Measurements from ENCODE around the gene RING1.

RING1 gene

GRCh38 chr6:33201147-33201545, 7.2 kb upstream of the RING1 start:
- Mint-ChIP-seq H3K4me3 (peak overlapping the region; percentile 100), H3K4me1 (ENCODE audit: low read depth in 2 of 2) (peaks cover 70% of the 10 kb centered on the region in 2 donors), H3K36me3 (ENCODE audit: insufficient read depth) (peaks cover 55% of the 10 kb centered on the region), H3K27me3 (no peaks in the 10 kb centered on the region), H3K9me3 (no peaks in the 10 kb centered on the region), H3K27ac (peak overlapping the region; percentile 99)
- no peak for DNase-seq
- no peak for ATAC-seq (replicated peaks)

GRCh38 chr6:33201935-33202334, 6.4 kb upstream of the RING1 start:
- H3K9me3 Mint-ChIP-seq, result no peaks in the 10 kb centered on the region
- peaks cover 47% of the 10 kb centered on the region for H3K36me3 Mint-ChIP-seq (ENCODE audit: insufficient read depth)
- H3K27ac Mint-ChIP-seq, result peak overlapping the region; percentile 60 to 99
- DNase-seq, result no peak
- H3K4me1 Mint-ChIP-seq (ENCODE audit: low read depth in 2 of 2), result peaks cover 70% of the 10 kb centered on the region in 2 donors
- peak overlapping the region; percentile 100 for H3K4me3 Mint-ChIP-seq
- no peak for ATAC-seq (replicated peaks)
- H3K27me3 Mint-ChIP-seq, result no peaks in the 10 kb centered on the region

- ATAC-seq (replicated peaks), result no peak
- H3K4me1 Mint-ChIP-seq (ENCODE audit: low read depth in 2 of 2), result peaks cover 65 to 66% of the 10 kb centered on the region in 2 donors
- H3K36me3 Mint-ChIP-seq (ENCODE audit: insufficient read depth), result peaks cover 44% of the 10 kb centered on the region
- DNase-seq, result no peak
- no peaks in the 10 kb centered on the region for H3K27me3 Mint-ChIP-seq
- H3K9me3 Mint-ChIP-seq, result no peaks in the 10 kb centered on the region
- peak overlapping the region; percentile 13 to 42 for H3K4me3 Mint-ChIP-seq
- peak overlapping the region in 1 of 2 donors; percentile 99 for H3K27ac Mint-ChIP-seq
These were observed 5.5 kb upstream of the RING1 start for GRCh38 chr6:33202799-33203198.

- H3K27me3 Mint-ChIP-seq, result no peaks in the 10 kb centered on the region
- H3K4me1 Mint-ChIP-seq (ENCODE audit: low read depth in 2 of 2), result peaks cover 59 to 60% of the 10 kb centered on the region in 2 donors
- H3K4me3 Mint-ChIP-seq, result peak overlapping the region; percentile 88 to 92
- ATAC-seq (replicated peaks), result no peak
- H3K9me3 Mint-ChIP-seq, result no peaks in the 10 kb centered on the region
- no peak for DNase-seq
- H3K36me3 Mint-ChIP-seq (ENCODE audit: insufficient read depth), result peaks cover 48% of the 10 kb centered on the region
- peak overlapping the region; percentile 57 to 81 for H3K27ac Mint-ChIP-seq
These were observed 4.7 kb upstream of the RING1 start for GRCh38 chr6:33203443-33204164.

- DNase-seq (no peak), ATAC-seq (replicated peaks) (no peak)
- peak overlapping the region; percentile 88 to 92 for H3K4me3 Mint-ChIP-seq
- peaks cover 46% of the 10 kb centered on the region for H3K36me3 Mint-ChIP-seq (ENCODE audit: insufficient read depth)
- no peaks in the 10 kb centered on the region for H3K27me3 Mint-ChIP-seq
- H3K27ac Mint-ChIP-seq, result peak overlapping the region; percentile 57 to 81
- H3K4me1 Mint-ChIP-seq (ENCODE audit: low read depth in 2 of 2), result peaks cover 59 to 60% of the 10 kb centered on the region in 2 donors
- H3K9me3 Mint-ChIP-seq, result no peaks in the 10 kb centered on the region
These were observed 4.2 kb upstream of the RING1 start for GRCh38 chr6:33204165-33204414.

GRCh38 chr6:33204415-33205190, 3.7 kb upstream of the RING1 start, which contains the start of gene HSD17B8:
TSS of gene HSD17B8 (plus strand) at chr6:33204655. CDS start at chr6:33204669, 14 bp downstream.
- Mint-ChIP-seq H3K9me3 (no peaks in the 10 kb centered on the region), H3K4me3 (peak within 1 kb of the TSS; percentile 88 to 92), H3K27ac (peak within 1 kb of the TSS; percentile 57 to 81), H3K4me1 (ENCODE audit: low read depth in 2 of 2) (peaks cover 59% of the 10 kb centered on the region in 2 donors), H3K27me3 (no peaks in the 10 kb centered on the region), H3K36me3 (ENCODE audit: insufficient read depth) (peaks cover 44% of the 10 kb centered on the region)
- peak; percentile 78 to 87 (median 84) for DNase-seq
- peak; percentile 58 for ATAC-seq (replicated peaks)

GRCh38 chr6:33205191-33206026, 2.9 kb upstream of the RING1 start:
- Mint-ChIP-seq H3K27me3 (no peaks in the 10 kb centered on the region), H3K27ac (peak overlapping the region; percentile 35 to 81), H3K36me3 (ENCODE audit: insufficient read depth) (peaks cover 43% of the 10 kb centered on the region), H3K4me1 (ENCODE audit: low read depth in 2 of 2) (peaks cover 60% of the 10 kb centered on the region in 2 donors), H3K4me3 (peak overlapping the region; percentile 88 to 92), H3K9me3 (no peaks in the 10 kb centered on the region)
- ATAC-seq (replicated peaks) (no peak), DNase-seq (no peak)

GRCh38 chr6:33206027-33206863, 2.1 kb upstream of the RING1 start:
- H3K27ac Mint-ChIP-seq, result peak overlapping the region; percentile 35 to 44
- DNase-seq (no peak), ATAC-seq (replicated peaks) (no peak)
- H3K36me3 Mint-ChIP-seq (ENCODE audit: insufficient read depth), result peaks cover 39% of the 10 kb centered on the region
- no peaks in the 10 kb centered on the region for H3K27me3 Mint-ChIP-seq
- H3K4me1 Mint-ChIP-seq (ENCODE audit: low read depth in 2 of 2), result peaks cover 52 to 53% of the 10 kb centered on the region in 2 donors
- H3K9me3 Mint-ChIP-seq, result no peaks in the 10 kb centered on the region
- peak overlapping the region; percentile 88 to 92 for H3K4me3 Mint-ChIP-seq

GRCh38 chr6:33206864-33207551, 1.3 kb upstream of the RING1 start:
- Mint-ChIP-seq H3K27ac (peak overlapping the region in 1 of 2 donors; percentile 96), H3K4me1 (ENCODE audit: low read depth in 2 of 2) (peaks cover 45 to 46% of the 10 kb centered on the region in 2 donors), H3K9me3 (no peaks in the 10 kb centered on the region)

GRCh38 chr6:33207552-33208090, 679 bp upstream of the RING1 start:
- Mint-ChIP-seq H3K4me3 (peak overlapping the region; percentile 83 to 93), H3K4me1 (ENCODE audit: low read depth in 2 of 2) (peaks cover 40 to 42% of the 10 kb centered on the region in 2 donors), H3K36me3 (ENCODE audit: insufficient read depth) (peaks cover 33% of the 10 kb centered on the region), H3K9me3 (no peaks in the 10 kb centered on the region), H3K27me3 (peaks cover 5 to 8% of the 10 kb centered on the region in 2 donors), H3K27ac (peak overlapping the region; percentile 96 to 97)
- DNase-seq, result no peak
- no peak for ATAC-seq (replicated peaks)

More at GRCh38 chr6:33206864-33207551, 1.3 kb upstream of the RING1 start:
- ATAC-seq (replicated peaks) (no peak), DNase-seq (no peak)
- peaks cover 35% of the 10 kb centered on the region for H3K36me3 Mint-ChIP-seq (ENCODE audit: insufficient read depth)
- H3K27me3 Mint-ChIP-seq, result peaks cover 0 to 2% of the 10 kb centered on the region in 2 donors
- peak overlapping the region; percentile 10 to 83 for H3K4me3 Mint-ChIP-seq

GRCh38 chr6:33209856-33210255, 1.6 kb downstream of the RING1 start:
- no peak for DNase-seq
- no peak for ATAC-seq (replicated peaks)
- peak overlapping the region; percentile 96 to 97 for H3K27ac Mint-ChIP-seq
- H3K4me3 Mint-ChIP-seq, result peak overlapping the region; percentile 83 to 93
- H3K4me1 Mint-ChIP-seq (ENCODE audit: low read depth in 2 of 2), result peaks cover 41 to 44% of the 10 kb centered on the region in 2 donors
- H3K9me3 Mint-ChIP-seq, result no peaks in the 10 kb centered on the region
- peaks cover 26% of the 10 kb centered on the region for H3K36me3 Mint-ChIP-seq (ENCODE audit: insufficient read depth)
- peaks cover 27 to 30% of the 10 kb centered on the region in 2 donors for H3K27me3 Mint-ChIP-seq

- Mint-ChIP-seq H3K36me3 (ENCODE audit: insufficient read depth) (peaks cover 23% of the 10 kb centered on the region), H3K4me1 (ENCODE audit: low read depth in 2 of 2) (peaks cover 32 to 36% of the 10 kb centered on the region in 2 donors), H3K4me3 (no peak overlapping the region), H3K9me3 (no peaks in the 10 kb centered on the region), H3K27ac (no peak overlapping the region), H3K27me3 (peaks cover 38 to 43% of the 10 kb centered on the region in 2 donors)
- ATAC-seq (replicated peaks) (no peak), DNase-seq (no peak)
These were observed 2.8 kb downstream of the RING1 start for GRCh38 chr6:33211136-33211535.

All from effector memory CD8-positive, alpha-beta T cell (primary cell).